Endothelial cell of umbilical vein (primary cell): ENCODE data around the gene CLDN34. TPM values are rescaled to one million over a fixed set of nuclear protein-coding genes. Genes with fewer than 3 reads are reported as not detected.
A peak's percentile ranks its signal among the peaks of the same experiment; 100 is the strongest.

Experiments used
- BruUV-seq: library from RNA; stranded (reverse); fragments of 400-500 nt; replicated peaks from 2 replicates; lab custom pipeline; 2021; lab: Mats Ljungman, UMichigan
- CTCF ChIA-PET: fragments of 300-600, 350-600 bp; sonication (Branson Sonifier 250); formaldehyde crosslinking; loops from one replicate; lab custom pipeline; 2021; ENCODE audit warnings: antibody characterized with exemption, inconsistent platforms; lab: Charles Lee
- POLR2A ChIA-PET: fragments of 300-600, 350-600 bp; sonication (Branson Sonifier 250); formaldehyde crosslinking; loops from one replicate; lab custom pipeline; 2021; ENCODE audit warnings: antibody characterized with exemption, inconsistent platforms; lab: Charles Lee
- DNase-seq: peaks from one replicate; pipeline ENCODE4 v3.0.0-alpha.2; 2011; ENCODE audit warnings: low read depth, low spot score
- FAIRE-seq: peaks from 2 replicates; lab custom pipeline; 2011; peaks lifted over from hg19 to GRCh38; lab: Jason Lieb, UNC
- H2AFZ ChIP-seq: 2 replicates; pipeline ENCODE4 v1.6.0; 2012; ENCODE audit warnings: low read depth, low read length, control low read depth, inconsistent platforms
- H3K27ac ChIP-seq: 2 replicates; pipeline ENCODE4 v1.5.1; 2011; ENCODE audit warnings: low read depth, mild to moderate bottlenecking, control low read depth, low read length, moderate library complexity; ENCODE audit not compliant: insufficient read depth
- H3K27me3 ChIP-seq, 2 experiments: 2 replicates each; pipeline versions ENCODE4 v1.6.0 to v1.6.1; 2011; ENCODE audit warnings: low read length in 2 of 2, mixed read lengths in 1 of 2; ENCODE audit not compliant: control insufficient read depth in 2 of 2, insufficient read depth in 2 of 2
- H3K36me3 ChIP-seq, 2 experiments: 2 replicates in 1 of 2; 3 replicates in 1 of 2; pipeline ENCODE4 v1.5.1; 2011; ENCODE audit warnings: low read length in 2 of 2, mild to moderate bottlenecking in 1 of 2, moderate library complexity in 1 of 2; ENCODE audit not compliant: control insufficient read depth in 2 of 2, insufficient read depth in 2 of 2; ENCODE audit errors: extremely low read depth in 1 of 2
- H3K4me1 ChIP-seq: 3 replicates; pipeline ENCODE4 v1.5.1; 2011; ENCODE audit warnings: mild to moderate bottlenecking, low read length; ENCODE audit not compliant: control insufficient read depth, insufficient read depth; ENCODE audit errors: extremely low read depth
- H3K4me2 ChIP-seq: 2 replicates; pipeline ENCODE4 v1.6.1; 2011; ENCODE audit warnings: low read length, control low read depth, mixed read lengths; ENCODE audit not compliant: insufficient read depth
- H3K4me3 ChIP-seq, 3 experiments: fragments of 200-600 bp in 1 of 3; sonication (generic), shearing (Covaris generic) in 1 of 3; replicated peaks in 1 of 3; 2 replicates each; pipeline ENCODE4 v1.5.1; 2011 to 2016; ENCODE audit warnings: control low read depth in 3 of 3, low read length in 3 of 3, mild to moderate bottlenecking in 2 of 3, inconsistent platforms in 1 of 3, low read depth in 1 of 3, moderate library complexity in 1 of 3; ENCODE audit not compliant: insufficient read depth in 1 of 3
- H3K79me2 ChIP-seq: 2 replicates; pipeline ENCODE4 v1.6.0; 2012; ENCODE audit warnings: low read length, inconsistent platforms; ENCODE audit not compliant: control insufficient read depth, insufficient read depth
- H3K9ac ChIP-seq: replicated peaks from 2 replicates; pipeline ENCODE3; 2011; ENCODE audit warnings: low read length, control low read depth; ENCODE audit not compliant: insufficient read depth; ENCODE audit errors: extremely low read depth
- H3K9me1 ChIP-seq: replicated peaks from 3 replicates; pipeline ENCODE4 v1.6.0; 2011; ENCODE audit warnings: mild to moderate bottlenecking, low read length; ENCODE audit not compliant: control insufficient read depth, insufficient read depth; ENCODE audit errors: extremely low read depth
- H3K9me3 ChIP-seq: replicated peaks from 2 replicates; pipeline ENCODE4 v1.5.1; 2012; ENCODE audit warnings: low read length, inconsistent platforms; ENCODE audit not compliant: control insufficient read depth, insufficient read depth
- H4K20me1 ChIP-seq: replicated peaks from 2 replicates; pipeline ENCODE3; 2011; ENCODE audit warnings: mild to moderate bottlenecking, low read length; ENCODE audit not compliant: control insufficient read depth, insufficient read depth; ENCODE audit errors: extremely low read depth
- EZH2 ChIP-seq: IDR thresholded peaks from 2 replicates; pipeline ENCODE4 v1.6.1; 2012; ENCODE audit warnings: borderline replicate concordance, low read depth, mild to moderate bottlenecking, moderate library complexity, low read length, inconsistent platforms; ENCODE audit not compliant: severe bottlenecking
- FOS ChIP-seq: IDR thresholded peaks from 2 replicates; pipeline ENCODE4 v1.6.1; 2011; ENCODE audit warnings: mild to moderate bottlenecking, low read length, moderate library complexity, borderline replicate concordance; ENCODE audit not compliant: insufficient read depth
- GATA2 ChIP-seq: IDR thresholded peaks from 2 replicates; pipeline ENCODE4 v1.7.0; 2011; ENCODE audit warnings: low read depth, mild to moderate bottlenecking, moderate library complexity, mixed read lengths, low read length; ENCODE audit not compliant: insufficient read length, insufficient read depth
- JUN ChIP-seq: IDR thresholded peaks from 2 replicates; pipeline ENCODE4 v1.6.1; 2011; ENCODE audit warnings: borderline replicate concordance, low read depth; ENCODE audit not compliant: insufficient read length, insufficient read depth
- MYC ChIP-seq: IDR thresholded peaks from one replicate; pipeline ENCODE4 v1.6.1; 2011; ENCODE audit warnings: mild to moderate bottlenecking, low read depth, low read length
- POLR2A ChIP-seq: IDR thresholded peaks from 2 replicates; pipeline ENCODE4 v1.6.1; 2012; ENCODE audit warnings: low read depth, mild to moderate bottlenecking, control low read depth, low read length
- POLR2AphosphoS5 ChIP-seq: IDR thresholded peaks from 2 replicates; pipeline ENCODE4 v1.6.1; 2012; ENCODE audit warnings: low read depth, mild to moderate bottlenecking, control low read depth, low read length, moderate library complexity; ENCODE audit not compliant: insufficient read depth
- dilution Hi-C: fragments of 300-500 bp; cut with MboI; formaldehyde crosslinking; loops from one replicate; pipeline ENCODE4 v1.15.0; 2019; ENCODE audit warnings: low sequenced_read_pairs; ENCODE audit not compliant: extremely low pct_ligation_motif_present
- intact Hi-C: fragments of 100-400 bp; cut with micrococcal nuclease; formaldehyde crosslinking; loops from one replicate; pipeline ENCODE4 v1.10.0; 2022
- polyA plus RNA-seq, 4 experiments: library from polyadenylated mRNA; depleted of rRNA in 3 of 4; stranded (reverse) in 3 of 4; unstranded in 1 of 4; fragments of >200 nt; gene quantifications; 2 replicates each; pipeline versions ENCODE4 v1.2.1 to v1.2.3, GENCODE V29; 2011 to 2012; ENCODE audit warnings: missing spikeins in 1 of 4
- total RNA-seq: library from RNA; stranded (reverse); gene quantifications from 2 replicates; pipeline ENCODE4 v1.2.3, GENCODE V29; 2021
- TF ChIP-seq, protein P1 (sequence below), 2 donors: IDR thresholded peaks; 1 replicate in 1 of 2; 2 replicates in 1 of 2; pipeline ENCODE4 v1.5.1; 2011; ENCODE audit warnings: low read length in 2 of 2, mild to moderate bottlenecking in 2 of 2, moderate library complexity in 2 of 2, control low read depth in 1 of 2, inconsistent platforms in 1 of 2, low read depth in 1 of 2; ENCODE audit not compliant: insufficient read depth in 1 of 2; ENCODE audit errors: extremely low read depth in 1 of 2
- TF ChIP-seq, protein P2 (sequence below): IDR thresholded peaks from 2 replicates; pipeline ENCODE4 v1.6.1; 2011; ENCODE audit not compliant: insufficient read depth, insufficient read length

CLDN34 gene
- total and polyA plus RNA-seq, 2 donors (not counting 3 experiments of a cell fraction or from before 2014, with no cell fraction given), result 0.08 to 0.46 TPM

DNA sequence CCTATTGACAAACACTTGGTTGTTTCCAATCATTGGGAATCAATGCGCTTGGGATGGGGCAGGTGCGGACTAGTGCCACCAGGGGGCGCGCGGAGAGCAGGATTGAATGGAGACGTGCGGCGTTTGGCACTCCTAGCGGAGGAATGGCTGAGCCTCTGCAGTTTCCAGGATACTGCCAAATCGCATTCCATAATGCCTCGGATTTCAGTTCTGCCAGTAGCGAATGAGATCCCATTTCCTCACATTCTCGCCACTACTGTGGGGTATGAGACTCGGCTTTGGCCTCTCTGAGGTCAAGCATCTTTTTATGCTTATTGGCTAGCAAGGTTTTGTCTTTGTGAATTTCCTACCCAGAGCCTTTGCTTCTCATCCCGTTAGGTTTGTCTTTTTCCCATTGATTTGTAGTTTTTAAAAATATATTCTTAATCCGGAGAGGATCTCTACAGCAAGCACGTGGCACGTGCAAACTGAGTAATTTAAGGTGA lies 28.7 kb downstream of the CLDN34 start:
- H3K9ac ChIP-seq, result no peak overlapping the region
- no peaks in the 10 kb centered on the region for H3K9me1 ChIP-seq
- dilution Hi-C loops (no loop called here), intact Hi-C loops (loop anchor here (1.0 to 2.0 kb wide), 3 partner anchors 18 to 123 kb away; no protein-coding TSS in a partner anchor)
- H2AFZ ChIP-seq, result no peak overlapping the region
- no peaks in the 10 kb centered on the region for H3K9me3 ChIP-seq
- no peak overlapping the region for H3K4me2 ChIP-seq
- no peak overlapping the region for H3K4me3 ChIP-seq
- H3K79me2 ChIP-seq, result no peaks in the 10 kb centered on the region
- peak; percentile 73 for DNase-seq
- TF ChIP-seq, protein P1, sequence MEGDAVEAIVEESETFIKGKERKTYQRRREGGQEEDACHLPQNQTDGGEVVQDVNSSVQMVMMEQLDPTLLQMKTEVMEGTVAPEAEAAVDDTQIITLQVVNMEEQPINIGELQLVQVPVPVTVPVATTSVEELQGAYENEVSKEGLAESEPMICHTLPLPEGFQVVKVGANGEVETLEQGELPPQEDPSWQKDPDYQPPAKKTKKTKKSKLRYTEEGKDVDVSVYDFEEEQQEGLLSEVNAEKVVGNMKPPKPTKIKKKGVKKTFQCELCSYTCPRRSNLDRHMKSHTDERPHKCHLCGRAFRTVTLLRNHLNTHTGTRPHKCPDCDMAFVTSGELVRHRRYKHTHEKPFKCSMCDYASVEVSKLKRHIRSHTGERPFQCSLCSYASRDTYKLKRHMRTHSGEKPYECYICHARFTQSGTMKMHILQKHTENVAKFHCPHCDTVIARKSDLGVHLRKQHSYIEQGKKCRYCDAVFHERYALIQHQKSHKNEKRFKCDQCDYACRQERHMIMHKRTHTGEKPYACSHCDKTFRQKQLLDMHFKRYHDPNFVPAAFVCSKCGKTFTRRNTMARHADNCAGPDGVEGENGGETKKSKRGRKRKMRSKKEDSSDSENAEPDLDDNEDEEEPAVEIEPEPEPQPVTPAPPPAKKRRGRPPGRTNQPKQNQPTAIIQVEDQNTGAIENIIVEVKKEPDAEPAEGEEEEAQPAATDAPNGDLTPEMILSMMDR (IDR thresholded peaks at IDR 0.05; ENCODE audit: extremely low read depth in 1 of 2, insufficient read depth in 1 of 2, low read depth in 1 of 2, low read length in 2 of 2), result peak; percentile 75 to 88
- TF ChIP-seq GATA2, result no peak
- BruUV-seq, result no TSS peak
- peak; percentile 99 for FAIRE-seq
- no peaks in the 10 kb centered on the region for H4K20me1 ChIP-seq
- POLR2A ChIA-PET, result no interaction called here
- no peaks in the 10 kb centered on the region for H3K27me3 ChIP-seq
- H3K4me1 ChIP-seq, result no peaks in the 10 kb centered on the region
- CTCF ChIA-PET, result interaction anchor here (1.1 kb wide), 1 partner anchor 124 kb away, joined by 6 read pairs; no protein-coding TSS in a partner anchor
- no peaks in the 10 kb centered on the region for H3K36me3 ChIP-seq
- no peak overlapping the region for H3K27ac ChIP-seq

DNA sequence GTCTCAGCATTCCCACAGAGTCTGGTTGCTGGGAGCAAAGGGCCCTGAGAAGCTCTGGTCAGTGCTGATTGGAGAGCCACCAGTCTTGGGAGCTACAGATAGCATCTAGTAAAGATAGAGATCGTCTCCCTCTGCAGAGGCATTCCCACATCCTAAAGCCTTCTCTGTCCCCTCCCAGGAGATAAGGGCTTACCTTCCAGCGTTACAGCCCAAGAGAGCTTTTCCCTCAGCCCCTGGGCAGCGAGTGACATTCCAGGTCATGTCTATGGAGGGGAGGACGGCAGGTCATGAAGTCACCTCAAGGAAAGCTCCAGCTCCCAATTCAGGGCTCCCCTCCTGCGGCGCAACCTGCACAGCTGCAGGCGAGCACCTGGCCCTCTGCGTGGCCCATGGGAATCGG lies 29.9 kb downstream of the CLDN34 start:
- FAIRE-seq (no peak), DNase-seq (no peak)
- ChIA-PET CTCF (interaction anchor here (1.3 kb wide), 1 partner anchor 122 kb away, joined by 21 read pairs; no protein-coding TSS in a partner anchor), POLR2A (no interaction called here)
- Histone ChIP-seq H3K79me2 (no peaks in the 10 kb centered on the region), H3K9me1 (no peaks in the 10 kb centered on the region), H3K4me2 (no peak overlapping the region), H4K20me1 (no peaks in the 10 kb centered on the region), H3K36me3 (no peaks in the 10 kb centered on the region), H3K4me3 (no peak overlapping the region), H2AFZ (no peak overlapping the region), H3K27ac (no peak overlapping the region), H3K27me3 (no peaks in the 10 kb centered on the region), H3K9me3 (no peaks in the 10 kb centered on the region), H3K9ac (no peak overlapping the region), H3K4me1 (peaks cover 8% of the 10 kb centered on the region)
- TF ChIP-seq, protein P1 (IDR thresholded peaks at IDR 0.05; ENCODE audit: extremely low read depth in 1 of 2, insufficient read depth in 1 of 2, low read depth in 1 of 2, low read length in 2 of 2), result no peak
- TF ChIP-seq, protein P2, sequence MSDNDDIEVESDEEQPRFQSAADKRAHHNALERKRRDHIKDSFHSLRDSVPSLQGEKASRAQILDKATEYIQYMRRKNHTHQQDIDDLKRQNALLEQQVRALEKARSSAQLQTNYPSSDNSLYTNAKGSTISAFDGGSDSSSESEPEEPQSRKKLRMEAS, result no peak
- no peak for TF ChIP-seq POLR2A
- TF ChIP-seq FOS, result no peak
- TF ChIP-seq GATA2, result no peak
- no peak for TF ChIP-seq EZH2
- TF ChIP-seq JUN, result no peak
- TF ChIP-seq MYC, result no peak
- TF ChIP-seq POLR2AphosphoS5, result no peak
- intact Hi-C loops (no loop called here), dilution Hi-C loops (no loop called here)
- no TSS peak for BruUV-seq
